Fibroblast of lung (primary cell): Measurements from ENCODE around the gene RALY.

Source experiments
- EZH2 ChIP-seq: IDR thresholded peaks from 2 replicates; pipeline ENCODE4 v1.5.1; 2012; ENCODE audit warnings: low read length, control low read depth, mild to moderate bottlenecking; ENCODE audit errors: missing control alignments
- TF ChIP-seq, protein P1 (sequence below), 2 donors: IDR thresholded peaks in 1 of 2; conservative IDR thresholded peaks in 1 of 2; 1 replicate in 1 of 2; 2 replicates in 1 of 2; pipeline ENCODE4 v1.5.1; 2011 to 2012; ENCODE audit warnings: low read length in 2 of 2, control low read depth in 1 of 2, inconsistent platforms in 1 of 2, low read depth in 1 of 2, mild to moderate bottlenecking in 1 of 2

DNA sequence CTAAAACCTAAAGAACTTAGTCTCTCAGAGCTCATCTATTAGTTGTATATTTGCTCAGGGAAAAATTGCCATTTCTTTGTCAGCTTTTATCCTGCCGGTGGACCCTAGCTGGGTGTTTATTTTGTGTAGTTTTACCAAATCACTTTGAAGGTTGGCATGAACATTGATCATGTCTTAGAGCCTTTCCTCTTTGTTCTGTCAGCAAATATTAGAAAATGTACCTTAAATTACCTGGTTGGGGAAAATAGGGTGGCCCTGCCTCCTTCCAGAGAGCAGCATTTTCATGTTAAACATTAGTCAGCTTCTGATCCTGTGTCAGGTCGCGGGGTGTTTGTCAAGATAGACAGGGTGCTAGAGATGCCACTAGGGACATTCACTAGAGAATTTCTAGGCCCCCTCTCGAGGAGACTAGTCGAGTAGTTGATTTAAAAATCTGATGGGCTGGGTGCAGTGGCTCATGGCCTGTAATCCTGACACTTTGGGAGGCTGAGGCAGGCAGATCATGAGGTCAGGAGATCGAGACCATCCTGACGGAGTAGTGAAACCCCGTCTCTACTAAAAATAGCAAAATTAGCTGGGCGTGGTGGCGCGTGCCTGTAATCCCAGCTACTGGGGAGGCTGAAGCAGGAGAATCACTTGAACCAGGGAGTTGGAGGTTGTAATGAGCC, 11.2 kb downstream of the RALY start:
- TF ChIP-seq, protein P1, sequence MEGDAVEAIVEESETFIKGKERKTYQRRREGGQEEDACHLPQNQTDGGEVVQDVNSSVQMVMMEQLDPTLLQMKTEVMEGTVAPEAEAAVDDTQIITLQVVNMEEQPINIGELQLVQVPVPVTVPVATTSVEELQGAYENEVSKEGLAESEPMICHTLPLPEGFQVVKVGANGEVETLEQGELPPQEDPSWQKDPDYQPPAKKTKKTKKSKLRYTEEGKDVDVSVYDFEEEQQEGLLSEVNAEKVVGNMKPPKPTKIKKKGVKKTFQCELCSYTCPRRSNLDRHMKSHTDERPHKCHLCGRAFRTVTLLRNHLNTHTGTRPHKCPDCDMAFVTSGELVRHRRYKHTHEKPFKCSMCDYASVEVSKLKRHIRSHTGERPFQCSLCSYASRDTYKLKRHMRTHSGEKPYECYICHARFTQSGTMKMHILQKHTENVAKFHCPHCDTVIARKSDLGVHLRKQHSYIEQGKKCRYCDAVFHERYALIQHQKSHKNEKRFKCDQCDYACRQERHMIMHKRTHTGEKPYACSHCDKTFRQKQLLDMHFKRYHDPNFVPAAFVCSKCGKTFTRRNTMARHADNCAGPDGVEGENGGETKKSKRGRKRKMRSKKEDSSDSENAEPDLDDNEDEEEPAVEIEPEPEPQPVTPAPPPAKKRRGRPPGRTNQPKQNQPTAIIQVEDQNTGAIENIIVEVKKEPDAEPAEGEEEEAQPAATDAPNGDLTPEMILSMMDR (conservative IDR thresholded peaks at IDR 0.05 in 1 of 2, IDR thresholded peaks at IDR 0.05 in 1 of 2; ENCODE audit: low read depth in 1 of 2, low read length in 2 of 2), result no peak
- TF ChIP-seq EZH2, result no peak
